ENCODE data around the gene RIN3.
"Not testable (repeated sequence)": the region's sequence is repeated elsewhere in the genome, so short reads cannot be mapped to it uniquely, and the experiment has no call there.

RIN3 gene

DNA sequence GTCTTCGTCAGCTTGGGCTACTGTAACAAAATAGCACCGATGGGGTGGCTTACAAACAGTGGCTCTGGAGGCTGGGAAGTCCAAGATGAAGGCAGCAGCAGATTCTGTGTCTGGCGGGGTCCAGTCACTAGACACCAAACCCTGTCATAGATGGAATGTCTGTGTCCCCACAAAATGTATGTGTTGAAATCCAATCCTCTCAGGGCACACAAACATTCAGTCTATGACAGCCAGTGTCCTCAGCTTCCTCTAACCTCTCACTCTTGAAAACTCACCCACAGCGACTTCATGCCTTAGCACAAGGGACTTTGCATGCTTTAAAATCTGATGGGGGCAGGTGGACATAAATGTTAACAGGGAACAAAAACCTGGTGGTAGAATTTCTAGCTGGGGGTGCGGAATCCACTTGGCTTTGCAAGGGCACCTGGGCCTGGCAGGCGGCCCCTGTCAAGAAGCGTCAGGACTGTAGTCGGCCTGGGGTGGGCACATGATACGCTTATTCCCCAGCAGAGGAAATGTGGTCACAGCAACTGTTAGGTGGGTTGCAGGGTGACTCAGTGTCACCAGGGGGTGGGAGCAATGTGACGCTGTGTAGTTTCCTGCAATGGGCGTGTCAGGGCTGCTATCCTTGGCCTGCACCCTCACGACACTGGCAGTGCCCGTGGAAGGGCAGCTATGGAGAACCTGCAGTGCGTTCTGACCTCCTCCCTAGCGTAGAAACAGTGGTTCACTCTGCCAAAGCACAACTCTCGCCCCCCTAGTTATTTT is 17.7 kb downstream of the RIN3 start:
- peak; percentile 84 for DNase-seq

DNA sequence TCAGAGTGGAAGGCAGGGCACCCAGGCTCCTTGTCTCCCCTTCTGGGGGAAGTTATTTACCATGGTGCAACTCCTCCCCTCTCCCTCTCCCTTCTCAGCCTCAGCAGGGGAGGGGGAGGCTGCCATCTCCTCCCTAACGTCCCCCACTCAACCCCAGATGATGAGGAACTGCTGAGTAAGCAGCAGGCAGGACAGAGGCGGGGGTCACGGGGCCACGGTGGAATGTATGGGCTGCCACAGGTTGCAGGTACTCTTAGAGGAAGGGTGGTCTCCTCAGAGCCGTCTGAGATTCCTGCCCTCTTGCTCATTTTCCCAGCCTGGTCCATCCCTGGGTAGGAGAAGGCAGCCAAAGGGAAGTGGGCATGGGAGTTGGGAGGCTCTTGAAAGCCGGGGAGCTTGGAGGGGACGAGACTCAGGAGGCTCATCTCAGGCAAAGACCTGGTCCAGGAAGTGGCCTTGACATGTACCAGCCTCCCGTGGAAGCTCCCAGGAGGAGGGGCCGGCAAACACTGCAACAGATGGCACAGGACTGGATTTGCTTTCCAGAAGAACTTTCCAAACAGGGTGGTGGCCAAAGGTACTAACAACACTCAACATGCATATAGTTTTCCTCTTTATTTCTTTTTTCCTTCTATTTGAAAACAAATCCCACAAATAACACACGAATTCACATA is 19.0 kb downstream of the RIN3 start:
- DNase-seq: no peak

- peak; percentile 57 for DNase-seq
Observed at GRCh38 chr14:92534932-92535643, 21.5 kb downstream of the RIN3 start.

DNA sequence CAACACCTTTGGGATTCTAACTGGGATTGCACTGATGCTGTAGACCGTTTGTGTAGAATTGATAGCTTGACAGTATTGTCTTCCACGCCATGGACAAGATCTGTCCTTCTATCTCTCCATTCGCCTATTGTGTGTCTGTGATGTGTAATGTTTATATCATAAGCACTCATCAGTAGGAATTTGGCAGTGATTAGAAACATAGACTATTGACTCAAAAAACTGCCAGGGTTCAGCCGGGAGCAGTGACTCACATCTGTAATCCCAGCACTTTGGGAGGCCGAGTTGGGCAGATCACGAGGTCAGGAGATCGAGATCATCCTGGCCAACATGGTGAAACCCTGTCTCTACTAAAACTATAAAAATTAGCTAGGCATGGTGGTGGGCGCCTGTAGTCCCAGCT is 22.6 kb downstream of the RIN3 start:
- DNase-seq: not testable (repeated sequence)

- DNase-seq: no peak
Observed at GRCh38 chr14:92538412-92538985, 24.9 kb downstream of the RIN3 start.

DNA sequence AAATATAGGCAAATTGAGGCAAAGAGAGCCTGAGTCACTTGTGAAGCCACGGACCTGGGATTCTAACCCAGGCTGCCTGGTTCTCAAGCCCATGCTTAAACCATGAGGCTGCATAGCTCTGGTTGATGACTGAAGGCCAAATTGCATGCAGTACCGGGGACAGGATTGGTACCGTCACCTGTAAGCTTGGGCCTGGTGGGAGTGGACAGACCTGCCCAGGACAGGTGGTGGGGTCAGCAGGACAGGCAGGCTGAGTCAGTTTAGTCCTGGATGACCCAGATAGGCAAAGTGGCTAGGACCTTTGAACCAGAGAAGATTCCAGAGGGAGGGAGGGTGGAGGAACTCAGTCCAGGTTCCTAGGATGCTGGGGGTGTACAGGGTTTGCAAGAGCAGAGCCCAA is 25.8 kb downstream of the RIN3 start:
- DNase-seq: no peak

DNA sequence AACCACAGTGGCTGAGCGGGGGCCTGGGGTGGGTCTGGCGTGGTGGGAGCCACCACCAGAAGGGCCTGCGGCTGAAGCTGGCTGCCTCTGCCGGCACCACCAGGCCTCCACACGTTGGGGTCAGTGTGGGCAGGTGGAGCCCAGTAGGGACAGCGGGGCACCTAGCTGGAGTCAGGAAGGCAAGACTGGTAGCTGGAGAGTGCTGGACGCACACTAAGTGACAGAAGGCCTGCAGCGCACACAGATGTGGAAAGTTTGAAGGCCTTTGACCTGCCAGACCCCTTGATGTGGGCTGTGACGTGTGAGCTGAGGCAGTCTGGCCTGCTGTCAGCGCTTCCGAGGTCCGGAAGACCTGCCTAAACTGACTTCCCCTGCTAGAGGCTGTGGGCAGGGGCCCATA is 26.3 kb downstream of the RIN3 start:
- DNase-seq: no peak

- DNase-seq: peak; percentile 72
Observed at GRCh38 chr14:92540472-92541048, 27.0 kb downstream of the RIN3 start.

DNA sequence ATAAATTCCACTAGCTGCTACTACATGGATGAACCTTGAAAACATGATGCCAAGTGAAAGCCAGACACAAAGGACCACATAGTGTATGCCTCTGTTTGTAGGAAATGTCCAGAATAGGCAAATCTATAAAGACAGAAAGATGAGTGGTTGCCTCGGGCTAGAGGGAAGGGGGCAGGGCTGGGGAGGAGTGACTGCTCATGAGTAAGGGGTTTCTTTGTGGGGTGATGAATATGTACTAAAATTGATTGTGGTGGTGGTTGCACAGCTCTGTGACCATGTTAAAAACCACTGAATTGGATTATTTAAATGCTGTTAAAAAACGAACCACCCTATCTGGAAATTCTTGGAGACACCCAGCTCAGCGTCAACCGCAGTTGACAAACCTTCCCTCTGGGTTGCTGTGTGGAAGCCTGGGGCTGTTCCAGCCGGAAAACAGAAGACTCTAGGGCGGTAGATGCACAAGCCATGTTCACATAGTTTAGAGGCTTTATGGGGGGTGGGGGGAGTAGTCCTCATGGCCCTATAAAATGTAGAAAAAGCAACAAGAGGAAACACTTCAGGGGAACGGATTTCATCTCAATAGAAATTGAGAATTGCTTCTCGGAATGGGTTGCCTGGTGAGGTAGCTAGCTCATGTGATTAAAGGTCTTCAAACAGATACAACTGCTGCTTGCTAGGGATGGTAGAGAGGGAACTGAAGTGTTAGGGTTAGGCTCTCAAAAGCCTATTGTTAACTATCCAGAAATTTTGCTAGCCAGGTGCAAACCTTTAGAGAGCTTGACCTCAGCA is 29.4 kb downstream of the RIN3 start:
- no peak for DNase-seq

GRCh38 chr14:92544051-92544720 is 30.6 kb downstream of the RIN3 start:
- DNase-seq: no peak

GRCh38 chr14:92546347-92547053 is 32.9 kb downstream of the RIN3 start:
- no peak for DNase-seq

DNA sequence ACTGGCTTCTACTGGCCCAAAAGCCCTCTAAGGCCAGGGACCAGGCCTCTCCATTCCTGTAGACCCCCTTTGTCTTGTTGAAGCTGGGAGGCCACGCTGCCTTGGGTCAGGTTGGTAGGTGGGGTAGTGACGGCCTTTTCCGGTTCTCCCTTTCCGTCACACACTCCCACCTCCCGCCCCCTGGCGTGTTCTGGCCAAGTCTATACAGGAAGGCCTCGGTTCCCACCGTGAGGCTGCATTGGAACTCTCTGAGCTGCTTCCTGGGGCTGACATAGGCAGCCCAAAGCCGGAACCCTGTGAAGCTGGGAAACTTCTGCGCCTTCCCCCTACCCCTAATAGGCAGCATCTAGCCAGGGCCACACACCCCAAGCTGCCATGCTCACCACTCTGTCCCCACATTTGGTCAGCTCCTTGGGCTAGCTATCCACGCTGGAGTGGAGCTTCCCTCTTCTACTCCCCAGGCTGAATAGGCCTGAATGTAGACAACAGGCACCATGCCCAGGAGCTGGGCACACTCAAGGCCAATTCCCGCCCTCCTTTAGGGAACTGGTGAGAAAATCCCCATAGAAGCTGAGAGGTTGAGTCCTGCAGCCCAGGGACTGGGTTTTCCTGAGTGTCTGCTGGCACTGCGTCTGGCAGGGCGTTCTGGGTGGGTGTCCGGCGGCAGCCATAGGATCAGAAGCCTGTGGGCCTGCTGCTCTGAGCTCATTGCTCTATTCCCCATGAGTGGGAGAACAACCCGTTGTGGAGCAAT is 35.7 kb downstream of the RIN3 start:
- DNase-seq: no peak

DNA sequence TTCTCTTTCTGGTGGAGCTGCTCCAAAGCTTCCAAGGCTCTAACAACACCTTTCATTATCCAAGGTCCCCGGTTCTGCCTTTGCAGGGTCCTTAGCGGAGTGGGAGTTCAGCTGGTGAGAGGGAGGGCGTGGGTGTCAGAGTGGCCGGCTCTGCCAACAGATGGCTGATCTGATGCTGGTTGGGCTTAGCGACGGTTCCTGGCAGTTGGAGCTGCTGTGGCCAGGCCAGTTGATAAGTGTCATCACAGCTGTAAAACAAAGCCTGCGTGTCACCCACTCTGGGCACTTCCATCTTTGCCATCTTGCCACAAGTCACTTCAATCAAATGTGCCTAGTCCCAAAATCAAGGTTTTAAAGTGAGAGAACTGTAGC is 36.3 kb downstream of the RIN3 start:
- peak; percentile 98 for DNase-seq

DNA sequence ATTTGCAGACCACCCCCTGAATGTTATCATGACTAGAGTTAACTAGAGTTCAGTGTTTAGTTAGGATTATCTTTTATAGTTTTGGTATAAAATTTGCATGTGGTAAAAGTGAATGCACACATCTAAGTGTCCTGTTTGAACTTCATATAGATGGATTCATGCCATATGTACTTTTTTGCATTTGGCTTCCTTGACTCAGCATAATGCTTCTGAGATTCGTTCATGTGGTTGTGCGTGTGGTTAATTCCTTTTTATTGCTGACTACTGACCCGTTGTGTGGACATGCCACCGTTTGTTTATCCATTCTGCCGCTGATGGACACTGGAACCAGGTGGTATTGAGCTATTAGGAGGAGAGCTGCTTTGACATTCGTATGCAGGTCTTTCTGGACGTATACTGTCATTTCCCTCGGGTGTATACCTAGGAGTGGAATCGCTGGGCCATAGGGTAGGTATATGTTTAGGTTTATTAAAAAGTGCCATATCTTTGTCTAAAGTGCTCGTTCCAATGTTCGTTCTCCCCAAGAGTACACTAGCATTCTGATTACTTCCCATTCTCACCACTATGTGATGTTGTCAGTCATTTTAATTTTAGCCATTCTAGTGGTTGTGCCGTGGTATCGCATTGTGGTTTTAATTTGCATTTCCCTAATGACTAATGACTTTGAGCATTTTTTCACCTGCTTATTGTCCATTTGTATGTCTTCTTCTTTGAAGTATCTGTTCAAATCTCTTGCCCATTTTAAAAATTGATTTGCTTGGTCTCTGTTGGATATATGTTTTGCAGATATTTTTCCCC is 37.7 kb downstream of the RIN3 start:
- DNase-seq: peak; percentile 90

DNA sequence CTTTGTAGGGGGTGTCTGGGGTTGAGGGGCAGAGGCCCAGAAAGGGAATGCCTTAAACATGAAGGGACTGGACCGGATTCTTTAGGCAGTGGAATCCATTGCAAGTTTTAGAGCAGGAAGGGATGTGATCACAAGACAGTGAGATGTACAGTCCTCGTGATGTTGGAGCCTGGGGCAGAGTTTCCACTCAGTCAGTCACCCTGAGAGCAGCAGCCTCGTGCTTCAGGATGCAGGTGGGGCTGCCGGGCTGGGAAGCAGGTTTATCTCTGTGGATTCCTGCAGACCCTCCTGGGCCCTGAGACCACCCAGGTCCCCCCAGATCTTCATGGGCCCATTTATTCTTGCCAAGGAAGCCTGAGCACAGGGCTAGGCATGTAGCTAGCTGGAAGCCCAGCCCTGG is 38.5 kb downstream of the RIN3 start:
- peak; percentile 40 for DNase-seq

- DNase-seq: peak; percentile 63
Observed at GRCh38 chr14:92553438-92553837, 39.9 kb downstream of the RIN3 start.

DNA sequence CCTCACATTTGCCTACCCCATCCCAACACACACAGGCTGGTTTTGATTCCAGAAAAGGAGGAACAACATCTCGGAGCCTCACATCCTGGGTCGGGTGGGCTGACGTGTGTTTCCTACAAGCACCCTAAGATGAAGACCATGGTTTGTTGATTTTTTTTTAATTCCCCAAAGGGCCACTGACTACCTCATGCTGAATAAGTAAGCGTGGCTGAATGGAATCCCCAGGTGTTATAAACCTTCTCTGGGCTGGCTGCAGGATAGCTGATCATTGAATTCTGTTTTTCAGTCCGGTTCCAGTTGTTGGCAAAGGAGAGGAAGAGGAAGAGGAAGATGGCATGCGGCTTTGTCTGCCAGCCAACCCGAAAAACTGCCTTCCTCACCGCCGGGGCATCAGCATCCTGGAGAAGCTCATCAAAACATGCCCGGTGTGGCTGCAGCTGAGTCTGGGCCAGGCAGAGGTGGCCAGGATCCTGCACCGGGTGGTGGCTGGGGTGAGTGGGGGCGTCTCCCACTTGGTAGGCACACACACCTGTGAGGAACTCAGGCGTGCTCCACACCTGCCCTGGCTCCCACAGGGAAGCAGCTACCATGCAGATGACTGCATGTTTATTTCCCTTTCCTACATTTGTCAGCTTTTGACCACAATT is 42.0 kb downstream of the RIN3 start:
- no peak for DNase-seq

DNA sequence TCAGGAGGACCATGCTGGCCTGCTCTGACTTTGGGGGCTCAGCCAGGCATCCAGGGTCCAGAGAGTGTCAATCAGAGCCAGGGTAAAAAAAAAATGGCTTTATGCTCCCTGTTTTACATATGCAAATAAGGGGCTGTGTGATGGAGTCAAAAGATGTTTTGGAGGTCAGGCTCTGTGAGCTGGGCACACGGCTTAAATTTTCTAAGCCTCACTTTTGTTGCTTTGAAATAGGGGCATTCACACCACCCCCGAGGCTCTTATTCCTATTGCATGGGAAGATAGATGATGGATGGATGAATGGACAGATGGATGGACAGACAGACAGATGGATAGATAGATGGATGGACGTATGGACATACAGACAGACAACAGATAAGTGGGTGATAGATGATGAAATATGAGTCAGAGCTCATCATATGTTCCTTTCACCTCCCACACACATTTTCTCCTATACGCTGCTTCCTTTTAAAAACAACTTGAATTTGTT is 42.7 kb downstream of the RIN3 start:
- no peak for DNase-seq
